Calu3 (cell line): ENCODE measurements around the gene ELF2. TPM values are rescaled to one million over a fixed set of nuclear protein-coding genes. Genes with fewer than 3 reads are reported as not detected.
"Not testable (repeated sequence)": the region's sequence is repeated elsewhere in the genome, so short reads cannot be mapped to it uniquely, and the experiment has no call there.

Source experiments
- BruUV-seq: library from RNA; stranded (reverse); fragments of 400-500 nt; replicated peaks from 2 replicates; lab custom pipeline; 2021; lab: Mats Ljungman, UMichigan
- CTCF ChIA-PET: fragments of 300-600 bp; sonication (Branson Sonifier 250); formaldehyde crosslinking; loops from one replicate; lab custom pipeline; 2022; ENCODE audit warnings: antibody characterized with exemption; lab: Charles Lee
- DNase-seq: peaks from one replicate; pipeline ENCODE4 v3.0.0; 2022
- H3K27ac Mint-ChIP-seq: one replicate; pipeline ENCODE4 v1.8.0; 2022; ENCODE audit warnings: mixed read lengths; ENCODE audit not compliant: unreplicated experiment
- H3K27me3 Mint-ChIP-seq: one replicate; pipeline ENCODE4 v1.8.0; 2022; ENCODE audit warnings: mixed read lengths; ENCODE audit not compliant: unreplicated experiment
- H3K36me3 Mint-ChIP-seq: one replicate; pipeline ENCODE4 v1.8.0; 2022; ENCODE audit warnings: mild to moderate bottlenecking, moderate library complexity, mixed read lengths; ENCODE audit not compliant: insufficient read depth, unreplicated experiment
- H3K4me1 Mint-ChIP-seq: one replicate; pipeline ENCODE4 v1.8.0; 2022; ENCODE audit warnings: mild to moderate bottlenecking, low read depth, mixed read lengths; ENCODE audit not compliant: unreplicated experiment
- H3K4me3 Mint-ChIP-seq: one replicate; pipeline ENCODE4 v1.8.0; 2022; ENCODE audit warnings: mild to moderate bottlenecking, low read depth, moderate library complexity, mixed read lengths; ENCODE audit not compliant: unreplicated experiment
- H3K9me3 Mint-ChIP-seq: one replicate; pipeline ENCODE4 v1.8.0; 2022; ENCODE audit warnings: low read depth, mixed read lengths; ENCODE audit not compliant: unreplicated experiment
- intact Hi-C: fragments of 100-400 bp; cut with micrococcal nuclease; formaldehyde crosslinking; loops from one replicate; pipeline ENCODE4 v1.10.0; 2022; ENCODE audit not compliant: unreplicated experiment
- total RNA-seq: library from RNA; stranded (reverse); gene quantifications from 2 replicates; pipeline ENCODE4 v1.2.3, GENCODE V29; 2022
- TF ChIP-seq, protein P1 (sequence below): fragments of 200-600 bp; IDR thresholded peaks from one replicate; pipeline ENCODE4 v1.8.0; 2022; ENCODE audit warnings: antibody characterized with exemption; ENCODE audit not compliant: unreplicated experiment

ELF2 gene
- total RNA-seq, 1 experiment from 2014 or later = 27.8 TPM

DNA sequence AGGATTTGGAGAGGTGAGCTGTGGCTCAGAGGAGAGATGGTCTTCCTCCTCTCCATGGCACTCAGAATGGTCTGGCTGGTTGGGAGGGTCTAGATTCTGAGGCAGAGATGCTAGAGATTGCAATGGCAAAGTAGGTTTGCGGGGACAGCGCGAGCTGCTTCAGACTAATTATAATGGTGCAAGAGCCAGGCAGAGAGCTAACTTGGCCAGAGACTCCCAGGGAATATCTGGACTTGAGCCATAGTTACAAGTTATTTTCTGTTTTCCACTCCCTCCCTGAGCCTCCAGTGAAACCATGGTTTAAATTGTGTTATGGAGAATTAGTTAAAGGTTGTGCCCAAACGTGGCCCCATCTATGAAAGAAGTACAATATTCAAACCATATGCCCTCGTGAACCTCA is 44.7 kb upstream of the ELF2 start:
- CTCF ChIA-PET = no interaction called here
- H3K27me3 Mint-ChIP-seq = no peaks in the 10 kb centered on the region
- intact Hi-C loops = no loop called here

DNA sequence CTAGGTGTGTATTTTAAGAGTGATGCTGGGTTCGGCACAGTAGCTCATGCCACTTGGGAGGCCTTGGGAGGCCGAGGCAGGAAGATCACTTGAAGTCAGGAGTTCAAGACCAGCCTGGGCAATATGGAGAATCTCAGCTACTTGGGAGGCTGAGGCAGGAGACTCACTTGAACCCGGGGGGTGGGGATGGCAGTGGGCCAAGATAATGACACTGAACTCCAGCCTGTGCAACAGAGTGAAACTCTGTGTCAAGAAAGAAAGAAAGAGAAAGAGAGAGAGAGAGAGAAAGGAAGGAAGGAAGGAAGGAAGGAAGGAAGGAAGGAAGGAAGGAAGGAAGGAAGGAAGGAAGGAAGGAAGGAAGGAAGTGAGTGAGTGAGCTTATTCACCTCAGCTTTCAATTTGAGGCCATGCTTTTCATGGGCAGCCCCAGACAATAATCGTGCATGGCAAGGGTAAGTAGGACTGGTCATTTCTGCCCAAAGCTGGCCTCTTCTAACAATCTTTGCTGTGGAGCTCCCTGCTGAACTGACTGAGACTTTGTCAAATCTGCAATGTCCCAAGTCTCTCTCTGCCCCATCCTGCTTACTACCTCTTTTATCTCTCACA is 42.5 kb upstream of the ELF2 start:
- no peaks in the 10 kb centered on the region for H3K9me3 Mint-ChIP-seq
- no peak overlapping the region for H3K4me3 Mint-ChIP-seq
- TF ChIP-seq, protein P1, sequence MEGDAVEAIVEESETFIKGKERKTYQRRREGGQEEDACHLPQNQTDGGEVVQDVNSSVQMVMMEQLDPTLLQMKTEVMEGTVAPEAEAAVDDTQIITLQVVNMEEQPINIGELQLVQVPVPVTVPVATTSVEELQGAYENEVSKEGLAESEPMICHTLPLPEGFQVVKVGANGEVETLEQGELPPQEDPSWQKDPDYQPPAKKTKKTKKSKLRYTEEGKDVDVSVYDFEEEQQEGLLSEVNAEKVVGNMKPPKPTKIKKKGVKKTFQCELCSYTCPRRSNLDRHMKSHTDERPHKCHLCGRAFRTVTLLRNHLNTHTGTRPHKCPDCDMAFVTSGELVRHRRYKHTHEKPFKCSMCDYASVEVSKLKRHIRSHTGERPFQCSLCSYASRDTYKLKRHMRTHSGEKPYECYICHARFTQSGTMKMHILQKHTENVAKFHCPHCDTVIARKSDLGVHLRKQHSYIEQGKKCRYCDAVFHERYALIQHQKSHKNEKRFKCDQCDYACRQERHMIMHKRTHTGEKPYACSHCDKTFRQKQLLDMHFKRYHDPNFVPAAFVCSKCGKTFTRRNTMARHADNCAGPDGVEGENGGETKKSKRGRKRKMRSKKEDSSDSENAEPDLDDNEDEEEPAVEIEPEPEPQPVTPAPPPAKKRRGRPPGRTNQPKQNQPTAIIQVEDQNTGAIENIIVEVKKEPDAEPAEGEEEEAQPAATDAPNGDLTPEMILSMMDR = no peak
- no peak overlapping the region for H3K27ac Mint-ChIP-seq
- no peaks in the 10 kb centered on the region for H3K36me3 Mint-ChIP-seq
- intact Hi-C loops = no loop called here
- CTCF ChIA-PET = no interaction called here
- no peaks in the 10 kb centered on the region for H3K4me1 Mint-ChIP-seq
- no peaks in the 10 kb centered on the region for H3K27me3 Mint-ChIP-seq
- BruUV-seq = no TSS peak
- no peak for DNase-seq

More for the DNA sequence above, 44.7 kb upstream of the ELF2 start:
- TF ChIP-seq, protein P1 = no peak
- H3K27ac Mint-ChIP-seq = no peak overlapping the region
- no peak for DNase-seq
- no peak overlapping the region for H3K4me3 Mint-ChIP-seq
- H3K4me1 Mint-ChIP-seq = no peaks in the 10 kb centered on the region
- no peaks in the 10 kb centered on the region for H3K9me3 Mint-ChIP-seq
- no TSS peak for BruUV-seq
- H3K36me3 Mint-ChIP-seq = no peaks in the 10 kb centered on the region

DNA sequence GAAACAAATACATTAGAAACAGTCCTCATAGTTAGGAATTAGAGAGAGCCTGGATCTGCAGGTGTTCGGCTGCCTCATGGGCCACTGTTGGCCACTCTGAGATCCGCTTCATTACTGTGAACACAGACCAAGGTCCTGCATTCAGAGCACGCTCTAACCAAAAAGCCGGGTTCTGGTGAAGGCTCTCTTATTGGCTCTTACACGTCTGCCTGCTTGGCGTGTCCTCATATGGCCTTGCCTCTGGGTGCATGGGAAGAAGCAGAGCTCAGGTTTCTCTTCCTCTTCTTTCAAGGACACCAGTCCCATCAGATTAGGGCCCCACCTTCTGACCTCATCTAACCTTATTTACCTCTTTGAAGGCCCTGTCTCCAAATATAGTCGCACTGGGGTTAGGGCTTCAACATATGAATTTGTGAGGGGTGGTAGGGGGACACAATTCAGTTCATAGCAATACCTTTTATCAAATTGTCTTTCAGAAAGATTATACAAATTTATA is 37.1 kb upstream of the ELF2 start:
- CTCF ChIA-PET = interaction anchor here (0.6 kb wide), 1 partner anchor 40 kb away, joined by 8 read pairs; no protein-coding TSS in a partner anchor
- Mint-ChIP-seq H3K27ac (no peak overlapping the region), H3K4me3 (no peak overlapping the region), H3K9me3 (no peaks in the 10 kb centered on the region), H3K36me3 (no peaks in the 10 kb centered on the region), H3K4me1 (no peaks in the 10 kb centered on the region), H3K27me3 (no peaks in the 10 kb centered on the region)
- intact Hi-C loops = no loop called here
- TF ChIP-seq, protein P1 = no peak
- DNase-seq = no peak
- BruUV-seq = no TSS peak

DNA sequence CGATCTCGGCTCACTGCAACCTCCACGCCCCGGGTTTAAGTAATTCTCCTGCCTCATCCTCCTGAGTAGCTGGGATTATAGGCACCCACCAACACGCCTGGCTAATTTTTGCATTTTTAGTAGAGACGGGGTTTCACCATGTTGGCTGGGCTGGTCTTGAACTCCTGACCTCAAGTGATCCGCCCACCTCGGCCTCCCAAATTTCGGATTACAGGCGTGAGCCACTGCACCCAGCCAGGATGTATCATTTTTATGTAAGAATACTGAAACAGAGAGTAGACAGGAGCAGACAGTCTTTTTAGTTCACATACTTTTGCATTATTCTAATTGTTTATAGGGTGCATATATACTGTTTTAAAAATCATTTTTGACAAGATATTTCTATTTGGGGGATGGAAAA is 36.6 kb upstream of the ELF2 start:
- DNase-seq, H3K27ac Mint-ChIP-seq, H3K4me3 Mint-ChIP-seq, H3K4me1 Mint-ChIP-seq, BruUV-seq, intact Hi-C loops, H3K27me3 Mint-ChIP-seq, H3K36me3 Mint-ChIP-seq, H3K9me3 Mint-ChIP-seq: not testable (repeated sequence)
- CTCF ChIA-PET = interaction anchor here (0.6 kb wide), 1 partner anchor 41 kb away, joined by 8 read pairs; no protein-coding TSS in a partner anchor

DNA sequence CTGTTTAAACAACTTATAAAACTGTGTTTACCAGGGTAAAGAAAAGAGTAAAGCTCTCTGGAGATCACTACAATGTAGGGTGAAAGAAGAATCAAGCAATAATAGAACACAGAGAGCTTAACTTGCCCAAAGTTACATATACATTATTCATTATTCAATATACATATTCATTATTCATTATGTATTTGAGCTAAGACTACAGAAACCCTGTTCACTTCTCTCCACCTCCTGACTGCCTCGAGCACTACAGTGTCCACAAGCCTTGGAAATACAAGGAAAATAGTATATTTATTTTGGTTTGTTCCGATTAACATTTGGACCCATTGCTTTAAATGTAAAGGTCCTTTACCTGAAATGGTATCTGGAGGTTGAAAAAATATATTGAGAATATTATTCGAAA is 35.9 kb upstream of the ELF2 start:
- H3K4me3 Mint-ChIP-seq = no peak overlapping the region
- H3K4me1 Mint-ChIP-seq = no peaks in the 10 kb centered on the region
- TF ChIP-seq, protein P1 = no peak
- DNase-seq = no peak
- no peaks in the 10 kb centered on the region for H3K27me3 Mint-ChIP-seq
- H3K9me3 Mint-ChIP-seq = no peaks in the 10 kb centered on the region
- no peak overlapping the region for H3K27ac Mint-ChIP-seq
- H3K36me3 Mint-ChIP-seq = no peaks in the 10 kb centered on the region
- intact Hi-C loops = no loop called here
- BruUV-seq = no TSS peak
- CTCF ChIA-PET = interaction anchor here (0.6 kb wide), 1 partner anchor 1460 kb away, joined by 3 read pairs; no protein-coding TSS in a partner anchor
